Mucosa of descending colon (tissue), 3 donors: ENCODE data around the gene TMEM145. TPM values are rescaled to one million over a fixed set of nuclear protein-coding genes. Genes with fewer than 3 reads are reported as not detected.

Experiments
- ATAC-seq: fragments of 200-7000 bp; cut with Tn5 transposase; one replicate; pipeline ENCODE4 v1.9.1; 2020; ENCODE audit warnings: mild to moderate bottlenecking, moderate library complexity
- DNase-seq, 3 donors: peaks; one replicate each; pipeline ENCODE4 v3.0.0-alpha.2; 2020
- H3K36me3 ChIP-seq: fragments of 200-600 bp; one replicate; pipeline ENCODE4 v1.8.0; 2021; ENCODE audit warnings: low read depth, mild to moderate bottlenecking
- H3K4me1 ChIP-seq: fragments of 200-600 bp; one replicate; pipeline ENCODE4 v1.8.0; 2021; ENCODE audit warnings: low read depth, mild to moderate bottlenecking
- H3K4me3 ChIP-seq: fragments of 200-600 bp; one replicate; pipeline ENCODE4 v1.8.0; 2021; ENCODE audit warnings: mild to moderate bottlenecking
- H3K9me3 ChIP-seq: fragments of 200-600 bp; one replicate; pipeline ENCODE4 v1.8.0; 2021; ENCODE audit warnings: mild to moderate bottlenecking
- CTCF ChIP-seq: fragments of 200-600 bp; IDR thresholded peaks from one replicate; pipeline ENCODE4 v1.8.0; 2022; ENCODE audit warnings: antibody characterized with exemption, mild to moderate bottlenecking
- intact Hi-C, 2 donors: fragments of 100-400 bp; cut with DNase I in 1 of 2; cut with micrococcal nuclease in 1 of 2; formaldehyde crosslinking; loops; one replicate each; pipeline versions ENCODE4 v1.11.0 to v1.11.1; 2022; cut with DNase I, micrococcal nuclease
- total RNA-seq, 3 donors: library from RNA; stranded (reverse); fragmentation: NEBNext Ultra II Directional in 2 of 3; extraction: Animal tissue kit (Norgen Biotek cat#: 25700) in 2 of 3; gene quantifications; one replicate each; pipeline versions ENCODE4 v1.2.1 to v1.2.4, GENCODE V29; 2021 to 2023
- donor health status: DM: no; HTN: no; CAD: no; lungs with moderate emphysema.
- donor health status: DM: no; HTN: no; CAD: no.
- donor health status: DM: no; HTN: yes; CAD: no.

The TMEM145 gene
- total RNA-seq, 3 donors from 2014 or later, result 0.17 to 0.63 TPM; not detected in 1

DNA sequence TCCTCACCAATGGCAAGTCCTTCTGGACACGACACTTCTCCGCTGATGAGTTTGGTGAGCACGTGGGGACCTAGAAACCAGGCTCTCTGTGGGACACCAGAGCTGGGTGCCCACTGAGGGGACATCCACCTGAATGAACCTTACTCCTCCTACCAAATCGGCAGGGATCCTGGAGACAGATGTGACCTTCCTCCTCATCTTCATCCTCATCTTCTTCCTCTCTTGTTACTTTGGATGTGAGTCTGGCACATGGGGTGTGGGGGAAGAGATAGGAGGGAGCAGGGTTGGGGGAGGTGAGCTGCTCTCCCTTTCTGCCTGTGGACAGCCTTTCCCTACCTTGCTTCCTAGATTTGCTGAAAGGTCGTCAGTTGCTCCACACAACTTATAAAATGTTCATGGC lies 1.9 kb downstream of the TMEM145 start:
- DNase-seq, result no peak
- Histone ChIP-seq H3K36me3 (no peaks in the 10 kb centered on the region), H3K4me3 (no peak overlapping the region), H3K4me1 (peaks cover 10% of the 10 kb centered on the region), H3K9me3 (no peaks in the 10 kb centered on the region)
- TF ChIP-seq CTCF, result no peak
- intact Hi-C loops, result no loop called here
- no peak for ATAC-seq

DNA sequence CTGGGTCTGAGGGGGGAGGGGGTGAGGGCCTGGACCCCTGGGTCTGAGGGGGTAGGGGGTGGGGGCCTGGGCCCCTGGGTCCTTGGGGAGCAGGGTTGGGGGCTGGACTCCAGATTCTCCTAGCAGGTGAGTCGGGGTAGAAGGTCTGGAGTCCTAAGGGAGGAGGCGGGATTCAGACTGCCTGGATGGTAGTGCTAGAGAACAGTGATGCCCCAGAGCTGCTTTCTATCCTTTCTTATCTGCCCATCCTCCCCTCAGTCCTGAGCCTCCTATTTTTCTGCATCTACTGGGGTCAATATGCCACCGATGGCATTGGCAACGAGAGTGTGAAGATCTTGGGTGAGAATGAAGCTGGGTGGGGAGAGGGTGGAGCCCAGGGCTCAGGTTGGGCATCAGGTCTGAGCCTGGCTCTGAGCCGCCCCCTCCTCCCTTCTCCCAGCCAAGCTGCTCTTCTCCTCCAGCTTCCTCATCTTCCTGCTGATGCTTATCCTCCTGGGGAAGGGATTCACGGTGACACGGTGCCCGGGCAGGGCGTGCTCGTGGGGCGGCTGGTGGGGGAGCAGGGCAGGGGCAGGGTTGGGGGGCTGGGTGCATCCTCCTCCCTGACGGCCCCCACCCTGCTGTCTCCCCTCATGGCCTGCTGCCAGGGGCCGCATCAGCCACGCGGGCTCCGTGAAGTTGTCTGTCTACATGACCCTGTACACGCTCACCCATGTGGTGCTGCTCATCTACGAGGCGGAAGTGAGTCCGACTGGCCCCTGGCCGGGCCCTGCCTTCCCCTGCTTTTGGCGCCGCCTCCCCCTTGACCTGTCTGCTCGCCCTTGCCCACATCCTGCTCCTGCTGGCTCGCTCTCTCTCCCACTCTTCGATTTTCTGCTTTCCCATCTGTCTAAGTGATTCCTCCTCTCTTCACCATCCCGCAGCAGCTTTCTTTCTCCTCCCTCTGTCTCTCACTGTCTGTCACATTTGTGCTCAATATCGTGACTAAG lies 3.4 kb downstream of the TMEM145 start:
- no peak for TF ChIP-seq CTCF
- intact Hi-C loops, result no loop called here
- H3K4me1 ChIP-seq, result peaks cover 10% of the 10 kb centered on the region
- no peaks in the 10 kb centered on the region for H3K36me3 ChIP-seq
- no peak overlapping the region for H3K4me3 ChIP-seq
- DNase-seq (peak in 2 of 3 donors; percentile 56 to 67), ATAC-seq (peak; percentile 67)
- H3K9me3 ChIP-seq, result no peaks in the 10 kb centered on the region

DNA sequence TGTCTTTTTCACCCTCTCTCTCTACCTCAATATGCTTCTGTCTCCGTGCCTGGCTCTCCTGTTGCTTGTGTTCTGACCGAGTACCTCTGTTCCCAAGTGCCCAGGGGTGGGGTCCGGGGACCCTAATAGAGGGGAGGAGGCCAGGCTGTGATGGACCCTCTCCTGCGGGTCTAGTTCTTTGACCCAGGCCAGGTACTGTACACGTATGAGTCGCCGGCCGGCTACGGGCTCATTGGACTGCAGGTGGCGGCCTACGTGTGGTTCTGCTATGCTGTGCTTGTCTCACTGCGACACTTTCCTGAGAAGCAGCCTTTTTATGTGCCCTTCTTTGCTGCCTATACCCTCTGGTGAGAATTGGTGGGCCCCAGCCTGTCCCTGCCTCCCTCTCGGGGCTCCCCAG lies 4.4 kb downstream of the TMEM145 start:
- TF ChIP-seq CTCF, result no peak
- Histone ChIP-seq H3K4me3 (no peak overlapping the region), H3K4me1 (peaks cover 10% of the 10 kb centered on the region), H3K9me3 (no peaks in the 10 kb centered on the region), H3K36me3 (no peaks in the 10 kb centered on the region)
- ATAC-seq, result no peak
- intact Hi-C loops, result no loop called here
- no peak for DNase-seq

GRCh38 chr19:42322305-42322704 lies 9.2 kb downstream of the TMEM145 start:
- no peaks in the 10 kb centered on the region for H3K9me3 ChIP-seq
- DNase-seq (no peak), ATAC-seq (no peak)
- intact Hi-C loops, result no loop called here
- H3K4me3 ChIP-seq, result no peak overlapping the region
- peaks cover 21% of the 10 kb centered on the region for H3K4me1 ChIP-seq
- H3K36me3 ChIP-seq, result no peaks in the 10 kb centered on the region
- no peak for TF ChIP-seq CTCF

GRCh38 chr19:42323473-42323851 lies 10.4 kb downstream of the TMEM145 start:
- intact Hi-C loops, result no loop called here
- peak in 1 of 3 donors; percentile 23 for DNase-seq
- no peak for TF ChIP-seq CTCF
- Histone ChIP-seq H3K36me3 (no peaks in the 10 kb centered on the region), H3K9me3 (no peaks in the 10 kb centered on the region), H3K4me3 (no peak overlapping the region), H3K4me1 (peaks cover 22% of the 10 kb centered on the region)
- ATAC-seq, result no peak
